Vagina (tissue), 2 donors: ENCODE results near the gene MYOC.

Experiments used
- CTCF ChIP-seq, 3 experiments: fragments of 450-650 bp in 2 of 3; fragments of 200-600 bp in 1 of 3; sonication (generic) in 1 of 3; IDR thresholded peaks; one replicate each; pipeline ENCODE4 v1.5.1; 2017 to 2019; ENCODE audit warnings: antibody characterized with exemption in 3 of 3, mild to moderate bottlenecking in 2 of 3, moderate library complexity in 2 of 3
- POLR2A ChIP-seq, 2 donors: fragments of 450-650 bp; IDR thresholded peaks; one replicate each; pipeline ENCODE4 v1.6.1; 2017; ENCODE audit warnings: antibody characterized with exemption in 2 of 2, mild to moderate bottlenecking in 2 of 2, moderate library complexity in 2 of 2
- POLR2AphosphoS5 ChIP-seq, 2 donors: sonication (generic); formaldehyde crosslinking; IDR thresholded peaks; one replicate each; pipeline ENCODE4 v1.9.0; 2017; ENCODE audit warnings: antibody characterized with exemption in 2 of 2, mild to moderate bottlenecking in 2 of 2, low read depth in 1 of 2; ENCODE audit not compliant: insufficient read depth in 1 of 2

DNA sequence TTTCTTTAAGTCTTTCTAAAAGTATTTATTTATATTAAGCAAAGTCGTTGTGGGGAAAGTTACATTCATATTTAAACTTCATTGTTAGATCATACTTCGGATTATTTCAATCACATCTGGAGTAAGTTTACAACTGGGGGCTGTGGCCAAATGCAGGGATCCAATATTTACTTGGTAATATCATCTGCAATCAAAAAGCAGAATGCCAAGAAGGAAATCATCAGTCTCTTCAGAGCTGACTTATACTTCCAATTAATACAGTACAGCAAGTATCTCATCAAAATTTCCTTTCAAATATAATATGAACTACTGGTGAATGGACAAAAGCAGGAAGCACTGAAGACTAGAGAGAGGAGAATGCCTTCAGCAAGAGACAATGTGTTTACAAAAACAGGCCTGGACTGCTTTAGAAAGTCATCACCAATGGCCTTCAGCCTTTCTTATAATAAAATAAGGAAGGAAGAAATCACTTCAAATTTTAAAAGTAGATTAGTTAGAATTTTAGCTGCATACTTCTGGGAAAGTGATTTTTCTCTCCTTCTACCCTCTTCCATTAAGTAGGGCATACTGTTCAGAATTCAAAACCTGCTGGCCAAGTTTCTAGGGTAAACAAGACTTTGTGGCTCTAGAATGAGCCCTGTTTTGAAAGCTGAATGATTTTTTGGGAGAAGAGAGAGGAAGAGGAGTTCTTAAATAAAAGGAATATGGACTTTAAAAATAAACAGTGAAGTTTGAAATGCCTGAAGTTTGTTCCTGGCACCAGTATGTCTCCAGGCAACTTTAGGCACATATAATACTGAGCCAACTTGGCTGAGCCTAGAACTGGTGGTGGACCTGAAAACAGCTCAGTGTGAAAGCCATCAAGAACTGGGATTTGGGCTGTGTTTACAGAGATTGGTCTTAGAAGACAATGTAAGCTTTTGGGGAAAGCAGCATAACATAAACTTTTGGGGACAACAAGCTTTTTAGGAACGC lies 22.2 kb upstream of the MYOC start:
- TF ChIP-seq CTCF (IDR thresholded peaks at IDR 0.05) (no peak), POLR2AphosphoS5 (IDR thresholded peaks at IDR 0.05; ENCODE audit: insufficient read depth in 1 of 2, low read depth in 1 of 2) (peak in 1 of 2 donors; percentile 39), POLR2A (IDR thresholded peaks at IDR 0.05) (no peak)
